ENCODE results near the gene GRIN3B. TPM values are rescaled to one million over a fixed set of nuclear protein-coding genes. Genes with fewer than 3 reads are reported as not detected.

GRIN3B gene
- total RNA-seq, 1 donor from 2014 or later = not detected

- TF ChIP-seq POLR2AphosphoS5 (IDR thresholded peaks at IDR 0.05; ENCODE audit: insufficient read depth in 1 of 2, low read depth in 1 of 2) (no peak), POLR2A (IDR thresholded peaks at IDR 0.05) (no peak), CTCF (IDR thresholded peaks at IDR 0.05) (no peak)
- no peaks in the 10 kb centered on the region for H3K4me1 ChIP-seq
- no peaks in the 10 kb centered on the region for H3K27me3 ChIP-seq
- H3K9me3 ChIP-seq = no peaks in the 10 kb centered on the region
- DNase-seq (ENCODE audit: extremely low spot score in 2 of 2) = no peak
- H3K36me3 ChIP-seq = no peaks in the 10 kb centered on the region
- H3K27ac ChIP-seq = no peak overlapping the region
- no peak overlapping the region for H3K4me3 ChIP-seq
- intact Hi-C loops (cut with DNase I) = no loop called here
These were observed 49.6 kb downstream of the GRIN3B start for GRCh38 chr19:1049800-1050199.

- no peaks in the 10 kb centered on the region for H3K4me1 ChIP-seq
These were observed 51.0 kb downstream of the GRIN3B start for GRCh38 chr19:1050989-1051788.

GRCh38 chr19:1051791-1052190 is 51.6 kb downstream of the GRIN3B start:
- Histone ChIP-seq H3K9me3 (peaks cover 4% of the 10 kb centered on the region), H3K27me3 (no peaks in the 10 kb centered on the region), H3K4me1 (no peaks in the 10 kb centered on the region), H3K36me3 (no peaks in the 10 kb centered on the region), H3K4me3 (no peak overlapping the region), H3K27ac (no peak overlapping the region)
- no peak for TF ChIP-seq CTCF (IDR thresholded peaks at IDR 0.05)
- TF ChIP-seq POLR2AphosphoS5 (IDR thresholded peaks at IDR 0.05; ENCODE audit: insufficient read depth in 1 of 2, low read depth in 1 of 2) = no peak
- TF ChIP-seq POLR2A (IDR thresholded peaks at IDR 0.05) = no peak
- DNase-seq (ENCODE audit: extremely low spot score in 2 of 2) = no peak
- intact Hi-C loops (cut with DNase I) = no loop called here

More at GRCh38 chr19:1050989-1051788, 51.0 kb downstream of the GRIN3B start:
- no peaks in the 10 kb centered on the region for H3K27me3 ChIP-seq
- no peak for DNase-seq (ENCODE audit: extremely low spot score in 2 of 2)
- no peak for TF ChIP-seq CTCF (IDR thresholded peaks at IDR 0.05)
- TF ChIP-seq POLR2AphosphoS5 (IDR thresholded peaks at IDR 0.05; ENCODE audit: insufficient read depth in 1 of 2, low read depth in 1 of 2) = no peak
- TF ChIP-seq POLR2A (IDR thresholded peaks at IDR 0.05) = no peak
- no peak overlapping the region for H3K27ac ChIP-seq
- no peaks in the 10 kb centered on the region for H3K9me3 ChIP-seq
- H3K4me3 ChIP-seq = no peak overlapping the region
- H3K36me3 ChIP-seq = no peaks in the 10 kb centered on the region
- intact Hi-C loops (cut with DNase I) = no loop called here

- no peak for DNase-seq (ENCODE audit: extremely low spot score in 2 of 2)
- TF ChIP-seq POLR2A (IDR thresholded peaks at IDR 0.05) (no peak), POLR2AphosphoS5 (IDR thresholded peaks at IDR 0.05; ENCODE audit: insufficient read depth in 1 of 2, low read depth in 1 of 2) (no peak), CTCF (IDR thresholded peaks at IDR 0.05) (no peak)
- Histone ChIP-seq H3K36me3 (no peaks in the 10 kb centered on the region), H3K4me3 (no peak overlapping the region), H3K27me3 (no peaks in the 10 kb centered on the region), H3K9me3 (peaks cover 10% of the 10 kb centered on the region), H3K27ac (no peak overlapping the region), H3K4me1 (no peaks in the 10 kb centered on the region)
- intact Hi-C loops (cut with DNase I) = no loop called here
These were observed 52.2 kb downstream of the GRIN3B start for GRCh38 chr19:1052349-1052975.

Measured in vagina (tissue), 2 donors.